C4-2B (cell line): ENCODE results near the gene NUDT13.
"Not testable (repeated sequence)": the region's sequence is repeated elsewhere in the genome, so short reads cannot be mapped to it uniquely, and the experiment has no call there.

Source experiments
- H3K27ac ChIP-seq: fragments of 450-650 bp; 2 replicates; pipeline ENCODE4 v1.5.1; 2017
- CTCF ChIP-seq: fragments of 450-650 bp; conservative IDR thresholded peaks from 2 replicates; pipeline ENCODE4 v1.5.1; 2017; ENCODE audit warnings: mild to moderate bottlenecking
- ZFX ChIP-seq: fragments of 450-650 bp; IDR thresholded peaks from 2 replicates; pipeline ENCODE4 v1.6.1; 2017

Gene NUDT13

GRCh38 chr10:73099141-73099540 lies 11.1 kb upstream of the NUDT13 start:
- TF ChIP-seq ZFX (no peak), CTCF (no peak)
- no peak overlapping the region for H3K27ac ChIP-seq

GRCh38 chr10:73106301-73106700 lies 4.0 kb upstream of the NUDT13 start:
- TF ChIP-seq ZFX = no peak
- no peak for TF ChIP-seq CTCF
- no peak overlapping the region for H3K27ac ChIP-seq

- H3K27ac ChIP-seq = not testable (repeated sequence)
Observed at GRCh38 chr10:73109248-73109652, 1.0 kb upstream of the NUDT13 start.

- H3K27ac ChIP-seq = not testable (repeated sequence)
Observed at GRCh38 chr10:73112032-73112431, 1.8 kb downstream of the NUDT13 start.

GRCh38 chr10:73113551-73113950 lies 3.3 kb downstream of the NUDT13 start:
- no peak overlapping the region for H3K27ac ChIP-seq
- no peak for TF ChIP-seq ZFX
- no peak for TF ChIP-seq CTCF

- TF ChIP-seq CTCF (no peak), ZFX (no peak)
- no peak overlapping the region for H3K27ac ChIP-seq
Observed at GRCh38 chr10:73116017-73116416, 5.8 kb downstream of the NUDT13 start.

GRCh38 chr10:73117976-73118743 lies 7.9 kb downstream of the NUDT13 start:
- no peak for TF ChIP-seq CTCF
- TF ChIP-seq ZFX = no peak
- H3K27ac ChIP-seq = peak overlapping the region; percentile 41

- H3K27ac ChIP-seq = no peak overlapping the region
Observed at GRCh38 chr10:73119457-73119856, 9.2 kb downstream of the NUDT13 start.

More at GRCh38 chr10:73119457-73119856, 9.2 kb downstream of the NUDT13 start:
- TF ChIP-seq CTCF (no peak), ZFX (no peak)
